ENCODE results near the gene RASGRF1. TPM values are rescaled to one million over a fixed set of nuclear protein-coding genes. Genes with fewer than 3 reads are reported as not detected.
A peak's percentile ranks its signal among the peaks of the same experiment; 100 is the strongest.

Gene RASGRF1
- polyA plus RNA-seq, 3 donors, result 0.11 TPM; not detected in 2

- H2AFZ ChIP-seq (ENCODE audit: insufficient read depth, low read depth, low read length, poor library complexity, severe bottlenecking), result peak overlapping the region; percentile 36
- no peaks in the 10 kb centered on the region for H3K36me3 ChIP-seq (replicated peaks in 1 of 2; ENCODE audit: control insufficient read depth in 1 of 2, insufficient read depth in 2 of 2, low read length in 2 of 2)
- no peak overlapping the region for H3K27ac ChIP-seq (ENCODE audit: low read depth in 1 of 2, low read length in 2 of 2)
- no peak for DNase-seq
- no peaks in the 10 kb centered on the region for H3K79me2 ChIP-seq (ENCODE audit: insufficient read depth, low read length)
- Mint-ChIP-seq H3K27me3 (ENCODE audit: low read depth in 3 of 3) (peaks cover 8 to 14% (median 13%) of the 10 kb centered on the region in 3 donors), H3K9me3 (peaks cover 0 to 3% (median 0%) of the 10 kb centered on the region in 7 donors), H3K27ac (peak overlapping the region in 2 of 7 donors; percentile 15 to 35), H3K4me1 (peaks cover 13% of the 10 kb centered on the region), H3K4me3 (no peak overlapping the region), H3K36me3 (no peaks in the 10 kb centered on the region)
- H3K9ac ChIP-seq (ENCODE audit: insufficient read depth, low read length, poor library complexity, severe bottlenecking), result no peak overlapping the region
- no peak for TF ChIP-seq CTCF (IDR thresholded peaks at IDR 0.05)
- intact Hi-C loops (cut with micrococcal nuclease), result no loop called here
- H3K4me3 ChIP-seq (replicated peaks in 1 of 3; ENCODE audit: low read depth in 2 of 3, low read length in 3 of 3), result no peak overlapping the region
- 19% methylated on average over 8 of the region's 10 CpGs for WGBS (ENCODE audit: insufficient coverage)
- no peak overlapping the region for H3K4me2 ChIP-seq (replicated peaks; ENCODE audit: extremely low read depth, low read length, poor library complexity, severe bottlenecking)
- H4K20me1 ChIP-seq (ENCODE audit: insufficient read depth, low read length), result no peaks in the 10 kb centered on the region
- peaks cover 6 to 8% of the 10 kb centered on the region in 2 donors for H3K4me1 ChIP-seq (ENCODE audit: control insufficient read depth in 1 of 2, insufficient read depth in 2 of 2, low read length in 2 of 2)
- no peaks in the 10 kb centered on the region for H3K27me3 ChIP-seq (ENCODE audit: control insufficient read depth in 2 of 2, insufficient read depth in 2 of 2, low read length in 2 of 2)
- H3K9me3 ChIP-seq (replicated peaks in 1 of 2; ENCODE audit: control insufficient read depth in 1 of 2, insufficient read depth in 1 of 2, low read length in 2 of 2), result no peaks in the 10 kb centered on the region
Measured at GRCh38 chr15:78950902-78951840, 139.4 kb downstream of the RASGRF1 start.

- WGBS (ENCODE audit: insufficient coverage), result 96% methylated on average over 6 of the region's 9 CpGs
- Histone ChIP-seq H2AFZ (ENCODE audit: insufficient read depth, low read depth, low read length, poor library complexity, severe bottlenecking) (no peak overlapping the region), H3K4me3 (replicated peaks in 1 of 3; ENCODE audit: low read depth in 2 of 3, low read length in 3 of 3) (no peak overlapping the region), H3K9ac (ENCODE audit: insufficient read depth, low read length, poor library complexity, severe bottlenecking) (no peak overlapping the region), H3K4me2 (replicated peaks; ENCODE audit: extremely low read depth, low read length, poor library complexity, severe bottlenecking) (no peak overlapping the region), H3K4me1 (ENCODE audit: control insufficient read depth in 1 of 2, insufficient read depth in 2 of 2, low read length in 2 of 2) (peaks cover 6 to 9% of the 10 kb centered on the region in 2 donors), H3K27ac (ENCODE audit: low read depth in 1 of 2, low read length in 2 of 2) (no peak overlapping the region), H3K36me3 (replicated peaks in 1 of 2; ENCODE audit: control insufficient read depth in 1 of 2, insufficient read depth in 2 of 2, low read length in 2 of 2) (no peaks in the 10 kb centered on the region), H4K20me1 (ENCODE audit: insufficient read depth, low read length) (no peaks in the 10 kb centered on the region), H3K9me3 (replicated peaks in 1 of 2; ENCODE audit: control insufficient read depth in 1 of 2, insufficient read depth in 1 of 2, low read length in 2 of 2) (no peaks in the 10 kb centered on the region), H3K27me3 (ENCODE audit: control insufficient read depth in 2 of 2, insufficient read depth in 2 of 2, low read length in 2 of 2) (no peaks in the 10 kb centered on the region), H3K79me2 (ENCODE audit: insufficient read depth, low read length) (no peaks in the 10 kb centered on the region)
- H3K9me3 Mint-ChIP-seq, result peaks cover 0 to 3% (median 0%) of the 10 kb centered on the region in 7 donors
- no peaks in the 10 kb centered on the region for H3K36me3 Mint-ChIP-seq
- peaks cover 8 to 18% (median 17%) of the 10 kb centered on the region in 3 donors for H3K27me3 Mint-ChIP-seq (ENCODE audit: low read depth in 3 of 3)
- intact Hi-C loops (cut with micrococcal nuclease), result no loop called here
- no peak for DNase-seq
- no peak for TF ChIP-seq CTCF (IDR thresholded peaks at IDR 0.05)
- no peak overlapping the region for H3K27ac Mint-ChIP-seq
- H3K4me1 Mint-ChIP-seq, result peaks cover 15% of the 10 kb centered on the region
- no peak overlapping the region for H3K4me3 Mint-ChIP-seq
Measured at GRCh38 chr15:78950343-78950742, 140.2 kb downstream of the RASGRF1 start.
